HL-60 (cell line): ENCODE data around the gene NLRP3.

Experiments
- POLR2AphosphoS5 ChIP-seq: IDR thresholded peaks from 2 replicates; pipeline ENCODE4 v1.6.1; 2012; ENCODE audit warnings: low read depth
- SPI1 ChIP-seq: IDR thresholded peaks from 2 replicates; pipeline ENCODE4 v1.6.1; 2012; ENCODE audit warnings: low read depth, mild to moderate bottlenecking, borderline replicate concordance
- TF ChIP-seq, protein P1 (sequence below): IDR thresholded peaks from one replicate; pipeline ENCODE4 v1.5.1; 2011; ENCODE audit warnings: low read length, control low read depth, inconsistent platforms; ENCODE audit not compliant: insufficient read depth
- TF ChIP-seq, protein P2 (sequence below): IDR thresholded peaks from 2 replicates; pipeline ENCODE4 v1.6.1; 2012; ENCODE audit warnings: low read depth; ENCODE audit not compliant: insufficient replicate concordance

DNA sequence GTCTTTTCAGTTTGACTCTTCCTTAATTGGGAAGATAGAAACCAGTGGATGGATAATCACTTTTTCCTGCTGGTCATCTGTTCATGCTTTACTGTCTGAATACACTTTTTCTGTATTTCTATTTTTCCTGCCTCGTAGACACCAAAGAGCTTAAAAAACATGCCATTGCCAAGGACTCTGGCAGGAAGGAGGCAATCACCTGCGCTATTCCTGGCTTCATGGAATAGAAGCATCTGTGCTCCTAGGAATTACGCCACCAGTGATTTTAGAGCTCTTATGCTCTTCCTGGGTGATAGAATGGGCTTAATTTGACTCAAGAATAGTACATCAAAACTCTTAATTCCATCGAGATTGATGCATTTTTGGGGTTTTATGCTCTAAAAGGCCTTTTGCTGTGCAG, 26.2 kb downstream of the NLRP3 start:
- TF ChIP-seq, protein P1, sequence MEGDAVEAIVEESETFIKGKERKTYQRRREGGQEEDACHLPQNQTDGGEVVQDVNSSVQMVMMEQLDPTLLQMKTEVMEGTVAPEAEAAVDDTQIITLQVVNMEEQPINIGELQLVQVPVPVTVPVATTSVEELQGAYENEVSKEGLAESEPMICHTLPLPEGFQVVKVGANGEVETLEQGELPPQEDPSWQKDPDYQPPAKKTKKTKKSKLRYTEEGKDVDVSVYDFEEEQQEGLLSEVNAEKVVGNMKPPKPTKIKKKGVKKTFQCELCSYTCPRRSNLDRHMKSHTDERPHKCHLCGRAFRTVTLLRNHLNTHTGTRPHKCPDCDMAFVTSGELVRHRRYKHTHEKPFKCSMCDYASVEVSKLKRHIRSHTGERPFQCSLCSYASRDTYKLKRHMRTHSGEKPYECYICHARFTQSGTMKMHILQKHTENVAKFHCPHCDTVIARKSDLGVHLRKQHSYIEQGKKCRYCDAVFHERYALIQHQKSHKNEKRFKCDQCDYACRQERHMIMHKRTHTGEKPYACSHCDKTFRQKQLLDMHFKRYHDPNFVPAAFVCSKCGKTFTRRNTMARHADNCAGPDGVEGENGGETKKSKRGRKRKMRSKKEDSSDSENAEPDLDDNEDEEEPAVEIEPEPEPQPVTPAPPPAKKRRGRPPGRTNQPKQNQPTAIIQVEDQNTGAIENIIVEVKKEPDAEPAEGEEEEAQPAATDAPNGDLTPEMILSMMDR = no peak
- TF ChIP-seq POLR2AphosphoS5 = no peak
- TF ChIP-seq, protein P2, sequence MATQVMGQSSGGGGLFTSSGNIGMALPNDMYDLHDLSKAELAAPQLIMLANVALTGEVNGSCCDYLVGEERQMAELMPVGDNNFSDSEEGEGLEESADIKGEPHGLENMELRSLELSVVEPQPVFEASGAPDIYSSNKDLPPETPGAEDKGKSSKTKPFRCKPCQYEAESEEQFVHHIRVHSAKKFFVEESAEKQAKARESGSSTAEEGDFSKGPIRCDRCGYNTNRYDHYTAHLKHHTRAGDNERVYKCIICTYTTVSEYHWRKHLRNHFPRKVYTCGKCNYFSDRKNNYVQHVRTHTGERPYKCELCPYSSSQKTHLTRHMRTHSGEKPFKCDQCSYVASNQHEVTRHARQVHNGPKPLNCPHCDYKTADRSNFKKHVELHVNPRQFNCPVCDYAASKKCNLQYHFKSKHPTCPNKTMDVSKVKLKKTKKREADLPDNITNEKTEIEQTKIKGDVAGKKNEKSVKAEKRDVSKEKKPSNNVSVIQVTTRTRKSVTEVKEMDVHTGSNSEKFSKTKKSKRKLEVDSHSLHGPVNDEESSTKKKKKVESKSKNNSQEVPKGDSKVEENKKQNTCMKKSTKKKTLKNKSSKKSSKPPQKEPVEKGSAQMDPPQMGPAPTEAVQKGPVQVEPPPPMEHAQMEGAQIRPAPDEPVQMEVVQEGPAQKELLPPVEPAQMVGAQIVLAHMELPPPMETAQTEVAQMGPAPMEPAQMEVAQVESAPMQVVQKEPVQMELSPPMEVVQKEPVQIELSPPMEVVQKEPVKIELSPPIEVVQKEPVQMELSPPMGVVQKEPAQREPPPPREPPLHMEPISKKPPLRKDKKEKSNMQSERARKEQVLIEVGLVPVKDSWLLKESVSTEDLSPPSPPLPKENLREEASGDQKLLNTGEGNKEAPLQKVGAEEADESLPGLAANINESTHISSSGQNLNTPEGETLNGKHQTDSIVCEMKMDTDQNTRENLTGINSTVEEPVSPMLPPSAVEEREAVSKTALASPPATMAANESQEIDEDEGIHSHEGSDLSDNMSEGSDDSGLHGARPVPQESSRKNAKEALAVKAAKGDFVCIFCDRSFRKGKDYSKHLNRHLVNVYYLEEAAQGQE = no peak
- TF ChIP-seq SPI1 = no peak
